ENCODE measurements around the gene HBB. TPM values are rescaled to one million over a fixed set of nuclear protein-coding genes. Genes with fewer than 3 reads are reported as not detected.

The HBB gene
- total RNA-seq, 1 donor from 2014 or later: not detected

GRCh38 chr11:5188201-5188600 lies 38.7 kb downstream of the HBB start:
- no peak overlapping the region for H3K27ac Mint-ChIP-seq
- intact Hi-C loops (cut with micrococcal nuclease): no loop called here
- no peaks in the 10 kb centered on the region for H3K9me3 Mint-ChIP-seq
- DNase-seq: no peak
- H3K4me1 Mint-ChIP-seq: no peaks in the 10 kb centered on the region
- no peaks in the 10 kb centered on the region for H3K36me3 Mint-ChIP-seq (ENCODE audit: low read depth)
- H3K4me3 Mint-ChIP-seq: no peak overlapping the region
- H3K27me3 Mint-ChIP-seq: no peaks in the 10 kb centered on the region

- Mint-ChIP-seq H3K4me3 (no peak overlapping the region), H3K27me3 (no peaks in the 10 kb centered on the region), H3K9me3 (no peaks in the 10 kb centered on the region), H3K36me3 (ENCODE audit: low read depth) (no peaks in the 10 kb centered on the region), H3K4me1 (no peaks in the 10 kb centered on the region), H3K27ac (no peak overlapping the region)
- intact Hi-C loops (cut with micrococcal nuclease): no loop called here
- no peak for DNase-seq
Measured at GRCh38 chr11:5178046-5178837, 48.6 kb downstream of the HBB start.

Other genes starting within 250 kb of the HBB start
- gene OR51L1, start 232.2 kb downstream of the HBB start, total RNA-seq: not detected in 2 replicates
- gene OR52J3, start 180.5 kb downstream of the HBB start, total RNA-seq: not detected in 2 replicates
- not detected in 2 replicates for gene OR52E2, start 167.4 kb downstream of the HBB start, total RNA-seq
- not detected in 2 replicates for gene OR52E1, start 157.5 kb downstream of the HBB start, total RNA-seq
- gene OR52A5, start 88.7 kb downstream of the HBB start, total RNA-seq: not detected in 2 replicates
- gene OR52A1, start 72.3 kb downstream of the HBB start, total RNA-seq: not detected in 2 replicates
- not detected in 2 replicates for gene OR51V1, start 26.4 kb downstream of the HBB start, total RNA-seq
- not detected in 2 replicates for gene HBD, start 7.4 kb upstream of the HBB start, total RNA-seq
- gene HBG1, start 22.8 kb upstream of the HBB start, total RNA-seq: not detected in 2 replicates
- not detected in 2 replicates for gene HBG2, start 27.7 kb upstream of the HBB start, total RNA-seq
- not detected in 2 replicates for gene HBE1, start 42.9 kb upstream of the HBB start, total RNA-seq
- gene OR51B4, start 74.9 kb upstream of the HBB start, total RNA-seq: not detected in 2 replicates
- gene OR51B2, start 97.2 kb upstream of the HBB start, total RNA-seq: not detected in 2 replicates
- gene OR51B5, start 116.5 kb upstream of the HBB start, total RNA-seq: not detected in 2 replicates
- gene OR51B6, start 124.4 kb upstream of the HBB start, total RNA-seq: not detected in 2 replicates
- gene OR51M1, start 156.7 kb upstream of the HBB start, total RNA-seq: not detected in 2 replicates
- not detected in 2 replicates for gene OR51Q1, start 195.0 kb upstream of the HBB start, total RNA-seq
- not detected in 2 replicates for gene OR51I1, start 214.4 kb upstream of the HBB start, total RNA-seq
- gene OR51I2, start 222.3 kb upstream of the HBB start, total RNA-seq: not detected in 2 replicates